ENCODE data around the gene SIK3.
"Not testable (repeated sequence)": the region's sequence is repeated elsewhere in the genome, so short reads cannot be mapped to it uniquely, and the experiment has no call there.

SIK3 gene

GRCh38 chr11:116814502-116814901, 283.7 kb downstream of the SIK3 start:
- no peak for DNase-seq

GRCh38 chr11:116813781-116814471, 284.3 kb downstream of the SIK3 start:
- DNase-seq: no peak

- DNase-seq: no peak
These were observed 285.1 kb downstream of the SIK3 start for GRCh38 chr11:116813170-116813569.

GRCh38 chr11:116812109-116812508, 286.1 kb downstream of the SIK3 start:
- DNase-seq: no peak

- DNase-seq: no peak
These were observed 287.0 kb downstream of the SIK3 start for GRCh38 chr11:116811194-116811593.

- no peak for DNase-seq
These were observed 289.7 kb downstream of the SIK3 start for GRCh38 chr11:116808262-116809175.

- no peak for DNase-seq
These were observed 290.5 kb downstream of the SIK3 start for GRCh38 chr11:116807601-116808261.

- no peak for DNase-seq
These were observed 294.2 kb downstream of the SIK3 start for GRCh38 chr11:116804001-116804400.

GRCh38 chr11:116801662-116802061, 296.6 kb downstream of the SIK3 start:
- not testable (repeated sequence) for DNase-seq

- no peak for DNase-seq
These were observed 297.6 kb downstream of the SIK3 start for GRCh38 chr11:116800610-116801009.

GRCh38 chr11:116798368-116798767, 299.9 kb downstream of the SIK3 start:
- DNase-seq: no peak

- no peak for DNase-seq
These were observed 300.4 kb downstream of the SIK3 start for GRCh38 chr11:116797816-116798215.

- no peak for DNase-seq
These were observed 301.7 kb downstream of the SIK3 start for GRCh38 chr11:116796548-116796947.

- DNase-seq: no peak
These were observed 303.4 kb downstream of the SIK3 start for GRCh38 chr11:116794851-116795250.

- DNase-seq: no peak
These were observed 304.5 kb downstream of the SIK3 start for GRCh38 chr11:116793772-116794097.
